Mesenchymal stem cell (in vitro differentiated cells and primary cell): Measurements from ENCODE around the gene CHMP4B.

ENCODE experiments used
- DNase-seq: peaks from one replicate; pipeline ENCODE4 v3.0.0-alpha.2; 2013
- H2AFZ ChIP-seq: one replicate; pipeline ENCODE4 v1.6.1; 2013; ENCODE audit warnings: low read depth, mild to moderate bottlenecking, control low read depth, inconsistent platforms, low read length, moderate library complexity
- H2AK5ac ChIP-seq: 2 replicates; pipeline ENCODE4 v1.6.1; 2013; ENCODE audit warnings: low read length, moderate library complexity, mild to moderate bottlenecking, inconsistent platforms; ENCODE audit not compliant: severe bottlenecking
- H2BK120ac ChIP-seq: one replicate; pipeline ENCODE4 v1.6.1; 2013; ENCODE audit warnings: low read depth, mild to moderate bottlenecking, inconsistent platforms, low read length, moderate library complexity
- H2BK12ac ChIP-seq, 2 experiments: one replicate each; pipeline ENCODE4 v1.6.1; 2013; ENCODE audit warnings: inconsistent platforms in 2 of 2, low read length in 2 of 2, mild to moderate bottlenecking in 2 of 2, moderate library complexity in 2 of 2, control low read depth in 1 of 2
- H2BK15ac ChIP-seq: one replicate; pipeline ENCODE4 v1.6.1; 2013; ENCODE audit warnings: mild to moderate bottlenecking, low read depth, inconsistent platforms; ENCODE audit not compliant: poor library complexity, severe bottlenecking
- H2BK5ac ChIP-seq: 2 replicates; pipeline ENCODE4 v1.6.1; 2013; ENCODE audit warnings: low read depth, mild to moderate bottlenecking, low read length, control low read depth, inconsistent platforms; ENCODE audit not compliant: poor library complexity, severe bottlenecking
- H3K14ac ChIP-seq, 2 experiments: one replicate each; pipeline ENCODE4 v1.6.1; 2013; ENCODE audit warnings: inconsistent platforms in 2 of 2, low read length in 2 of 2, control low read depth in 1 of 2, mild to moderate bottlenecking in 1 of 2, moderate library complexity in 1 of 2
- H3K18ac ChIP-seq, 2 experiments: one replicate each; pipeline ENCODE4 v1.6.1; 2013; ENCODE audit warnings: inconsistent platforms in 2 of 2, low read length in 2 of 2, control low read depth in 1 of 2, low read depth in 1 of 2, mild to moderate bottlenecking in 1 of 2
- H3K23ac ChIP-seq, 2 experiments: one replicate each; pipeline ENCODE4 v1.6.1; 2013; ENCODE audit warnings: inconsistent platforms in 2 of 2, low read length in 2 of 2, mild to moderate bottlenecking in 2 of 2, moderate library complexity in 2 of 2, control low read depth in 1 of 2
- H3K27ac ChIP-seq: 2 replicates; pipeline ENCODE4 v1.5.1; 2013; ENCODE audit warnings: mild to moderate bottlenecking, moderate library complexity, low read length, control low read depth, inconsistent platforms; ENCODE audit not compliant: poor library complexity, severe bottlenecking
- H3K27me3 ChIP-seq, 2 experiments: 2 replicates each; pipeline versions ENCODE4 v1.6.1 to v1.7.0; 2013; ENCODE audit warnings: low read length in 2 of 2, mild to moderate bottlenecking in 2 of 2, moderate library complexity in 2 of 2, control low read depth in 1 of 2, inconsistent platforms in 1 of 2; ENCODE audit not compliant: control insufficient read depth in 1 of 2, insufficient read depth in 1 of 2
- H3K36me3 ChIP-seq, 2 experiments: 2 replicates each; pipeline versions ENCODE4 v1.6.1 to v1.7.0; 2013; ENCODE audit warnings: low read length in 2 of 2, control low read depth in 1 of 2, inconsistent platforms in 1 of 2, low read depth in 1 of 2, mild to moderate bottlenecking in 1 of 2; ENCODE audit not compliant: insufficient read depth in 2 of 2, control insufficient read depth in 1 of 2
- H3K4ac ChIP-seq, 2 experiments: one replicate each; pipeline ENCODE4 v1.6.1; 2013; ENCODE audit warnings: inconsistent platforms in 2 of 2, low read length in 2 of 2, mild to moderate bottlenecking in 2 of 2, moderate library complexity in 2 of 2, control low read depth in 1 of 2, low read depth in 1 of 2
- H3K4me1 ChIP-seq: 2 replicates; pipeline ENCODE4 v1.6.1; 2013; ENCODE audit warnings: low read depth, low read length, control low read depth; ENCODE audit not compliant: control insufficient read depth, insufficient read depth
- H3K4me2 ChIP-seq: 2 replicates; pipeline ENCODE4 v1.6.1; 2013; ENCODE audit warnings: low read length, mild to moderate bottlenecking, inconsistent platforms; ENCODE audit not compliant: poor library complexity, severe bottlenecking
- H3K4me3 ChIP-seq, 2 experiments: 2 replicates each; pipeline versions ENCODE4 v1.5.1 to v1.7.0; 2013; ENCODE audit warnings: low read length in 2 of 2, mild to moderate bottlenecking in 2 of 2, control low read depth in 1 of 2, low read depth in 1 of 2; ENCODE audit not compliant: insufficient read depth in 1 of 2
- H3K79me1 ChIP-seq: replicated peaks from 2 replicates; pipeline ENCODE4 v1.6.1; 2013; ENCODE audit warnings: mild to moderate bottlenecking, control low read depth, low read length, inconsistent platforms; ENCODE audit not compliant: poor library complexity, severe bottlenecking
- H3K9ac ChIP-seq: 2 replicates; pipeline ENCODE4 v1.7.0; 2013; ENCODE audit warnings: mild to moderate bottlenecking, low read length, moderate library complexity
- H3K9me3 ChIP-seq: 2 replicates; pipeline ENCODE4 v1.7.0; 2013; ENCODE audit warnings: mild to moderate bottlenecking, low read length; ENCODE audit not compliant: control insufficient read depth
- H4K8ac ChIP-seq: one replicate; pipeline ENCODE4 v1.6.1; 2013; ENCODE audit warnings: inconsistent platforms, mild to moderate bottlenecking, low read length, moderate library complexity
- H4K91ac ChIP-seq: one replicate; pipeline ENCODE4 v1.6.1; 2013; ENCODE audit warnings: mild to moderate bottlenecking, low read length, inconsistent platforms
- WGBS: methylation state at CpG from one replicate; pipeline ENCODE4 v1.1.7; 2013; ENCODE audit warnings: mixed read lengths; 5-methylcytosine and 5-hydroxymethylcytosine counted together

CHMP4B gene

GRCh38 chr20:33875534-33876026 lies 64.4 kb downstream of the CHMP4B start:
- 98% methylated on average over 5 of the region's 6 CpGs for WGBS

GRCh38 chr20:33878583-33878982 lies 67.4 kb downstream of the CHMP4B start:
- 90% methylated on average over 2 of the region's 2 CpGs for WGBS
- Histone ChIP-seq H3K9ac (no peak overlapping the region), H3K4me1 (no peaks in the 10 kb centered on the region), H3K4ac (no peak overlapping the region), H4K8ac (no peak overlapping the region), H2BK5ac (no peak overlapping the region), H2AFZ (no peak overlapping the region), H3K36me3 (no peaks in the 10 kb centered on the region), H2BK120ac (no peak overlapping the region), H2BK15ac (no peak overlapping the region), H2BK12ac (no peak overlapping the region), H3K14ac (no peak overlapping the region), H3K27me3 (peaks cover 15 to 25% of the 10 kb centered on the region in 2 experiments), H3K27ac (no peak overlapping the region), H3K4me2 (no peak overlapping the region), H3K79me1 (no peaks in the 10 kb centered on the region), H2AK5ac (no peak overlapping the region), H3K9me3 (peaks cover 19% of the 10 kb centered on the region), H3K4me3 (no peak overlapping the region), H4K91ac (no peak overlapping the region), H3K18ac (no peak overlapping the region), H3K23ac (no peak overlapping the region)
- no peak for DNase-seq

More at GRCh38 chr20:33875534-33876026, 64.4 kb downstream of the CHMP4B start:
- no peak overlapping the region for H3K18ac ChIP-seq
- H2AK5ac ChIP-seq = no peak overlapping the region
- H2BK12ac ChIP-seq = no peak overlapping the region
- H2BK15ac ChIP-seq = no peak overlapping the region
- no peak overlapping the region for H3K23ac ChIP-seq
- H3K4me2 ChIP-seq = no peak overlapping the region
- no peak overlapping the region for H3K4ac ChIP-seq
- no peaks in the 10 kb centered on the region for H3K4me1 ChIP-seq
- no peak overlapping the region for H2BK120ac ChIP-seq
- no peak overlapping the region for H3K4me3 ChIP-seq
- no peak overlapping the region for H2AFZ ChIP-seq
- H3K27ac ChIP-seq = no peak overlapping the region
- no peak for DNase-seq
- H3K36me3 ChIP-seq = no peaks in the 10 kb centered on the region
- H3K9me3 ChIP-seq = peaks cover 19% of the 10 kb centered on the region
- H4K8ac ChIP-seq = no peak overlapping the region
- no peaks in the 10 kb centered on the region for H3K79me1 ChIP-seq
- H2BK5ac ChIP-seq = no peak overlapping the region
- H3K27me3 ChIP-seq = peaks cover 16 to 23% of the 10 kb centered on the region in 2 experiments
- no peak overlapping the region for H3K14ac ChIP-seq
- H4K91ac ChIP-seq = no peak overlapping the region
- H3K9ac ChIP-seq = no peak overlapping the region

DNA sequence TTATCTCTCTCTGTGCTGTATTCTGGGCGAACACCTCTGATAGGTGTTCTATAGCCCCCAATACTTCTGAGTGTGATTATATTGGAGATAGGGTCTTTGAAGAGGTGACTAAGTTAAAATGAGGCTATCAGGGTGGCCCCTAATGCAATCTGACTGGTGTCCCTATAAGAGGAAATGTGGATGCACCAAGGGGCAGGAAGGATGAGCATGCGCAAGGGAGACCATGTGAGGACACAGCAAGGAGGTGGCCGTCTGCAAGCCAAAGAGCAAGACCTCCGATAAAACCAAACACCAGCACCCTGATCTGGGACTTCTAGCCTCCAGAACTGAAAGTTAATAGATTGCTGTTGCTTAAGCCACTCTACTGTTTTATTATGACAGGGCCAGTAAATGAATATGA lies 69.2 kb downstream of the CHMP4B start:
- Histone ChIP-seq H3K9ac (no peak overlapping the region), H3K36me3 (no peaks in the 10 kb centered on the region), H3K14ac (no peak overlapping the region), H3K18ac (no peak overlapping the region), H3K9me3 (peaks cover 19% of the 10 kb centered on the region), H2AFZ (no peak overlapping the region), H3K27ac (no peak overlapping the region), H3K4ac (no peak overlapping the region), H2BK120ac (no peak overlapping the region), H2BK12ac (no peak overlapping the region), H3K4me3 (no peak overlapping the region), H3K23ac (no peak overlapping the region), H3K4me1 (no peaks in the 10 kb centered on the region), H2BK5ac (no peak overlapping the region), H2BK15ac (no peak overlapping the region), H4K8ac (no peak overlapping the region), H4K91ac (no peak overlapping the region), H3K79me1 (no peaks in the 10 kb centered on the region), H2AK5ac (no peak overlapping the region), H3K27me3 (peaks cover 7 to 20% of the 10 kb centered on the region in 2 experiments), H3K4me2 (no peak overlapping the region)
- DNase-seq = no peak
- WGBS = 90% methylated on average over 3 of the region's 4 CpGs

- H3K27ac ChIP-seq = no peak overlapping the region
- H3K27me3 ChIP-seq = peaks cover 3 to 17% of the 10 kb centered on the region in 2 experiments
- no peak overlapping the region for H2AFZ ChIP-seq
- H3K79me1 ChIP-seq = no peaks in the 10 kb centered on the region
- no peak overlapping the region for H3K14ac ChIP-seq
- DNase-seq = no peak
- no peak overlapping the region for H2BK15ac ChIP-seq
- no peak overlapping the region for H3K4me3 ChIP-seq
- H4K91ac ChIP-seq = no peak overlapping the region
- H2AK5ac ChIP-seq = no peak overlapping the region
- WGBS = 82% methylated on average over 6 of the region's 6 CpGs
- no peaks in the 10 kb centered on the region for H3K4me1 ChIP-seq
- no peak overlapping the region for H4K8ac ChIP-seq
- no peak overlapping the region for H3K4me2 ChIP-seq
- no peak overlapping the region for H2BK5ac ChIP-seq
- no peak overlapping the region for H3K18ac ChIP-seq
- no peak overlapping the region for H3K23ac ChIP-seq
- H3K4ac ChIP-seq = no peak overlapping the region
- no peak overlapping the region for H2BK120ac ChIP-seq
- H3K36me3 ChIP-seq = no peaks in the 10 kb centered on the region
- H3K9ac ChIP-seq = no peak overlapping the region
- H3K9me3 ChIP-seq = peaks cover 19% of the 10 kb centered on the region
- H2BK12ac ChIP-seq = no peak overlapping the region
These were observed 70.8 kb downstream of the CHMP4B start for GRCh38 chr20:33881989-33882388.
